GM12892 (cell line): ENCODE results near the gene VWF.

ENCODE experiments used
- POLR2A ChIP-seq: IDR thresholded peaks from 2 replicates; pipeline ENCODE4 v1.6.1; 2011; ENCODE audit warnings: low read depth, low read length, control low read depth
- POLR2AphosphoS5 ChIP-seq: IDR thresholded peaks from 2 replicates; pipeline ENCODE4 v1.6.1; 2011; ENCODE audit warnings: low read depth, low read length, control low read depth

DNA sequence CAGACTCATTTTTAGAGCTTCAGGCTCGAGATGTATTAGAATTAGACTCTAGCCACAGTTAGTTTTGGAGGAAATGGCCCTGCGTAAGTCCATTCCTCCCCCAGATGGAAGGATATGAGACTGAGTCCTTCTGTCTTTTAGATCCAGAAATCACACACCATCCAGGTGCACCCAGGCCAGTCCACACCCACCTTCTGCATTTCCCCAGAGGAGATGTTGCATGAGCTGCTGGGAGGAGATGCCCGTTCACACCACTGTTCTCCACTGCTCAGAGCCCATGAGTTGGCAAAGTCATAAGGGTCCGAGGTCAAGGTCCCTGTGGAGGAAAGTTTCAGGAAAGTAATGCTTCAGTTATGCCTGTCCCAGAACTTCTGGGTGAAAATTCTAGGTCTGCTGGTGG, 29.2 kb downstream of the VWF start:
- TF ChIP-seq POLR2AphosphoS5 (no peak), POLR2A (no peak)
